DOHH2 (cell line): Measurements from ENCODE around the gene ARHGEF16.
A peak's percentile ranks its signal among the peaks of the same experiment; 100 is the strongest.

Experiments used
- H3F3A ChIP-seq: fragments of 200-600 bp; sonication (generic), shearing (Covaris generic); 2 replicates; pipeline ENCODE4 v1.6.0; 2016; ENCODE audit warnings: antibody characterized with exemption, mild to moderate bottlenecking; ENCODE audit not compliant: control insufficient read depth, insufficient read depth
- H3K27ac ChIP-seq: fragments of 200-600 bp; sonication (generic); 2 replicates; pipeline ENCODE4 v1.5.1; 2014; ENCODE audit warnings: low read depth, mild to moderate bottlenecking, low read length, moderate library complexity
- H3K27me3 ChIP-seq: fragments of 200-600 bp; sonication (generic); 2 replicates; pipeline ENCODE4 v1.6.1; 2014; ENCODE audit warnings: mild to moderate bottlenecking, low read length, mixed read lengths; ENCODE audit not compliant: control insufficient read depth
- H3K36me3 ChIP-seq: fragments of 200-600 bp; sonication (generic); 2 replicates; pipeline ENCODE4 v1.6.1; 2014; ENCODE audit warnings: mild to moderate bottlenecking, low read length, moderate library complexity, mixed read lengths; ENCODE audit not compliant: control insufficient read depth
- H3K4me1 ChIP-seq: fragments of 200-600 bp; sonication (generic); 2 replicates; pipeline ENCODE4 v1.6.1; 2014; ENCODE audit warnings: mild to moderate bottlenecking, low read length, mixed read lengths; ENCODE audit not compliant: control insufficient read depth
- H3K4me2 ChIP-seq: fragments of 200-600 bp; sonication (generic); 2 replicates; pipeline ENCODE4 v1.6.0; 2014; ENCODE audit warnings: mild to moderate bottlenecking, low read length, moderate library complexity
- H3K4me3 ChIP-seq: fragments of 200-600 bp; sonication (generic); 2 replicates; pipeline ENCODE4 v1.5.1; 2014; ENCODE audit warnings: mild to moderate bottlenecking, low read length, mixed read lengths
- H3K79me2 ChIP-seq: fragments of 200-600 bp; sonication (generic); 2 replicates; pipeline ENCODE4 v1.6.1; 2014; ENCODE audit warnings: mild to moderate bottlenecking, low read length, mixed read lengths; ENCODE audit not compliant: control insufficient read depth
- H3K9me2 ChIP-seq: fragments of 200-600 bp; sonication (generic); replicated peaks from 2 replicates; pipeline ENCODE4 v1.6.1; 2014; ENCODE audit warnings: mild to moderate bottlenecking, low read length, mixed read lengths; ENCODE audit not compliant: control insufficient read depth
- H3K9me3 ChIP-seq: fragments of 200-600 bp; sonication (generic); 2 replicates; pipeline ENCODE4 v1.6.1; 2014; ENCODE audit warnings: antibody characterized with exemption, low read length, mixed read lengths; ENCODE audit not compliant: control insufficient read depth, insufficient read depth
- H4K20me1 ChIP-seq: fragments of 200-600 bp; sonication (generic); 2 replicates; pipeline ENCODE4 v1.6.0; 2014; ENCODE audit warnings: low read depth, mild to moderate bottlenecking, antibody characterized with exemption, low read length, moderate library complexity; ENCODE audit not compliant: control insufficient read depth, insufficient read depth
- CTCF ChIP-seq: fragments of 200-600 bp; sonication (generic); IDR thresholded peaks from one replicate; pipeline ENCODE4 v1.5.1; 2014; ENCODE audit warnings: antibody characterized with exemption, mild to moderate bottlenecking, low read depth, low read length; ENCODE audit not compliant: poor library complexity, severe bottlenecking
- EZH2phosphoT487 ChIP-seq: fragments of 200-600 bp; sonication (generic); IDR thresholded peaks from 2 replicates; pipeline ENCODE4 v1.6.1; 2017; ENCODE audit warnings: borderline replicate concordance, mild to moderate bottlenecking, antibody characterized with exemption, low read length, moderate library complexity, mixed read lengths

Gene ARHGEF16

GRCh38 chr1:3412376-3412775 lies 42.1 kb upstream of the ARHGEF16 start:
- no peaks in the 10 kb centered on the region for H3K79me2 ChIP-seq
- no peaks in the 10 kb centered on the region for H3K9me2 ChIP-seq
- H3K27me3 ChIP-seq = no peaks in the 10 kb centered on the region
- H3K4me2 ChIP-seq = no peak overlapping the region
- H3F3A ChIP-seq = no peaks in the 10 kb centered on the region
- no peaks in the 10 kb centered on the region for H4K20me1 ChIP-seq
- no peak overlapping the region for H3K4me3 ChIP-seq
- H3K9me3 ChIP-seq = peaks cover 12% of the 10 kb centered on the region; the same call in 1 of the 2 replicates
- H3K27ac ChIP-seq = no peak overlapping the region
- TF ChIP-seq CTCF (no peak), EZH2phosphoT487 (no peak)
- H3K36me3 ChIP-seq = no peaks in the 10 kb centered on the region
- H3K4me1 ChIP-seq = no peaks in the 10 kb centered on the region

GRCh38 chr1:3413975-3414710 lies 40.3 kb upstream of the ARHGEF16 start:
- Histone ChIP-seq H3F3A (no peaks in the 10 kb centered on the region), H3K4me2 (no peak overlapping the region), H3K36me3 (no peaks in the 10 kb centered on the region), H4K20me1 (no peaks in the 10 kb centered on the region), H3K4me3 (no peak overlapping the region), H3K9me2 (no peaks in the 10 kb centered on the region), H3K27me3 (no peaks in the 10 kb centered on the region), H3K4me1 (no peaks in the 10 kb centered on the region), H3K27ac (no peak overlapping the region), H3K9me3 (peaks cover 15% of the 10 kb centered on the region; the same call in 1 of the 2 replicates), H3K79me2 (no peaks in the 10 kb centered on the region)
- TF ChIP-seq EZH2phosphoT487 (no peak), CTCF (no peak)

- H3K9me3 ChIP-seq = peaks cover 15% of the 10 kb centered on the region; the same call in 1 of the 2 replicates
- no peaks in the 10 kb centered on the region for H4K20me1 ChIP-seq
- H3K4me3 ChIP-seq = no peak overlapping the region
- no peak overlapping the region for H3K4me2 ChIP-seq
- no peaks in the 10 kb centered on the region for H3K79me2 ChIP-seq
- no peaks in the 10 kb centered on the region for H3K4me1 ChIP-seq
- no peaks in the 10 kb centered on the region for H3K27me3 ChIP-seq
- H3K9me2 ChIP-seq = no peaks in the 10 kb centered on the region
- no peak for TF ChIP-seq EZH2phosphoT487
- H3F3A ChIP-seq = no peaks in the 10 kb centered on the region
- H3K27ac ChIP-seq = no peak overlapping the region
- no peaks in the 10 kb centered on the region for H3K36me3 ChIP-seq
Observed at GRCh38 chr1:3415260-3416090, 39.0 kb upstream of the ARHGEF16 start.

- H3K27me3 ChIP-seq = no peaks in the 10 kb centered on the region
Observed at GRCh38 chr1:3417082-3417739, 37.3 kb upstream of the ARHGEF16 start.

More at GRCh38 chr1:3417082-3417739, 37.3 kb upstream of the ARHGEF16 start:
- Histone ChIP-seq H3K9me3 (peaks cover 15% of the 10 kb centered on the region; the same call in 1 of the 2 replicates), H3K9me2 (no peaks in the 10 kb centered on the region), H3K79me2 (no peaks in the 10 kb centered on the region), H3K36me3 (no peaks in the 10 kb centered on the region), H4K20me1 (no peaks in the 10 kb centered on the region), H3K4me2 (no peak overlapping the region), H3K27ac (no peak overlapping the region), H3K4me3 (no peak overlapping the region), H3K4me1 (no peaks in the 10 kb centered on the region), H3F3A (no peaks in the 10 kb centered on the region)
- TF ChIP-seq CTCF (peak; percentile 71), EZH2phosphoT487 (no peak)
